H9 (cell line): Measurements from ENCODE around the gene VPS13C. TPM values are rescaled to one million over a fixed set of nuclear protein-coding genes. Genes with fewer than 3 reads are reported as not detected.

Experiments used
- DNase-seq: peaks from one replicate; pipeline ENCODE4 v3.0.0-alpha.2; 2017
- H2AFZ ChIP-seq: one replicate; pipeline ENCODE4 v1.6.1; 2013; ENCODE audit warnings: mild to moderate bottlenecking, low read length, control low read depth, moderate library complexity
- H2AK5ac ChIP-seq: 2 replicates; pipeline ENCODE4 v1.6.1; 2013; ENCODE audit warnings: low read length, control low read depth, mixed read lengths; ENCODE audit not compliant: insufficient read length
- H2BK120ac ChIP-seq: one replicate; pipeline ENCODE4 v1.6.1; 2013; ENCODE audit warnings: low read depth, mild to moderate bottlenecking, low read length, control low read depth, inconsistent platforms; ENCODE audit not compliant: poor library complexity, severe bottlenecking
- H2BK12ac ChIP-seq: 2 replicates; pipeline ENCODE4 v1.6.1; 2013; ENCODE audit warnings: low read length, control low read depth, mixed read lengths, low read depth; ENCODE audit not compliant: insufficient read length
- H2BK15ac ChIP-seq: 2 replicates; pipeline ENCODE4 v1.6.1; 2013; ENCODE audit warnings: low read depth, low read length, control low read depth
- H2BK20ac ChIP-seq: one replicate; pipeline ENCODE4 v1.6.1; 2013; ENCODE audit warnings: low read depth, mild to moderate bottlenecking, low read length, control low read depth, inconsistent platforms; ENCODE audit not compliant: poor library complexity, severe bottlenecking
- H2BK5ac ChIP-seq: 2 replicates; pipeline ENCODE4 v1.6.1; 2013; ENCODE audit warnings: low read length, control low read depth, mixed read lengths; ENCODE audit not compliant: insufficient read length
- H3K14ac ChIP-seq: 2 replicates; pipeline ENCODE4 v1.6.1; 2013; ENCODE audit warnings: low read length, control low read depth; ENCODE audit not compliant: insufficient read depth
- H3K18ac ChIP-seq: 2 replicates; pipeline ENCODE4 v1.6.1; 2013; ENCODE audit warnings: low read depth, mild to moderate bottlenecking, mixed read lengths, low read length, control low read depth; ENCODE audit not compliant: insufficient read length
- H3K23ac ChIP-seq: 2 replicates; pipeline ENCODE4 v1.6.1; 2013; ENCODE audit warnings: low read length, control low read depth, mixed read lengths, low read depth; ENCODE audit not compliant: insufficient read length
- H3K23me2 ChIP-seq: 2 replicates; pipeline ENCODE4 v1.6.1; 2013; ENCODE audit warnings: low read depth, mild to moderate bottlenecking, mixed read lengths, low read length, control low read depth; ENCODE audit not compliant: insufficient read length, poor library complexity, severe bottlenecking
- H3K27ac ChIP-seq: 2 replicates; pipeline ENCODE4 v1.5.1; 2013; ENCODE audit warnings: low read length, control low read depth, mixed read lengths, low read depth; ENCODE audit not compliant: insufficient read length
- H3K27me3 ChIP-seq: 2 replicates; pipeline ENCODE4 v1.6.1; 2013; ENCODE audit warnings: low read length, control low read depth, inconsistent platforms; ENCODE audit not compliant: insufficient read depth
- H3K4ac ChIP-seq: 2 replicates; pipeline ENCODE4 v1.6.1; 2013; ENCODE audit warnings: low read depth, mild to moderate bottlenecking, control low read depth, inconsistent platforms, low read length, moderate library complexity
- H3K4me1 ChIP-seq: 2 replicates; pipeline ENCODE4 v1.6.1; 2013; ENCODE audit warnings: low read length, control low read depth, inconsistent platforms; ENCODE audit not compliant: insufficient read depth
- H3K4me2 ChIP-seq: 2 replicates; pipeline ENCODE4 v1.6.1; 2013; ENCODE audit warnings: low read length, control low read depth, mixed read lengths; ENCODE audit not compliant: insufficient read length, insufficient read depth
- H3K56ac ChIP-seq: 2 replicates; pipeline ENCODE4 v1.6.1; 2013; ENCODE audit warnings: low read depth, mild to moderate bottlenecking, mixed read lengths, low read length, control low read depth; ENCODE audit not compliant: insufficient read length
- H3K79me1 ChIP-seq: 2 replicates; pipeline ENCODE4 v1.6.1; 2013; ENCODE audit warnings: low read depth, mild to moderate bottlenecking, moderate library complexity, low read length, control low read depth, inconsistent platforms; ENCODE audit not compliant: insufficient read depth, poor library complexity, severe bottlenecking
- H3K79me2 ChIP-seq: 2 replicates; pipeline ENCODE4 v1.6.1; 2013; ENCODE audit warnings: low read length, control low read depth, inconsistent platforms; ENCODE audit not compliant: insufficient read depth
- H3K9ac ChIP-seq: 2 replicates; pipeline ENCODE4 v1.6.1; 2013; ENCODE audit warnings: low read length, control low read depth, mixed read lengths; ENCODE audit not compliant: insufficient read length; ENCODE audit errors: extremely low read depth
- H3K9me3 ChIP-seq: one replicate; pipeline ENCODE4 v1.6.1; 2013; ENCODE audit warnings: low read depth, low read length, inconsistent platforms; ENCODE audit not compliant: control insufficient read depth
- H3T11ph ChIP-seq: one replicate; pipeline ENCODE4 v1.6.1; 2013; ENCODE audit warnings: mild to moderate bottlenecking, low read length, control low read depth, inconsistent platforms
- H4K20me1 ChIP-seq: one replicate; pipeline ENCODE4 v1.6.1; 2013; ENCODE audit not compliant: control insufficient read depth, insufficient read length, insufficient read depth
- H4K5ac ChIP-seq: 2 replicates; pipeline ENCODE4 v1.6.1; 2013; ENCODE audit warnings: low read depth, mild to moderate bottlenecking, mixed read lengths, low read length, control low read depth; ENCODE audit not compliant: insufficient read length
- H4K8ac ChIP-seq: replicated peaks from 2 replicates; pipeline ENCODE4 v1.6.1; 2013; ENCODE audit warnings: low read length, control low read depth, mixed read lengths, low read depth; ENCODE audit not compliant: insufficient read length
- H4K91ac ChIP-seq: 2 replicates; pipeline ENCODE4 v1.6.1; 2013; ENCODE audit warnings: low read depth, mild to moderate bottlenecking, moderate library complexity, mixed read lengths, low read length, control low read depth; ENCODE audit not compliant: insufficient read length
- H3K27ac Mint-ChIP-seq, 3 experiments: 2 replicates in 2 of 3; 3 replicates in 1 of 3; pipeline ENCODE4 v1.8.0; 2020 to 2021; ENCODE audit warnings: mixed read lengths in 3 of 3, mild to moderate bottlenecking in 1 of 3, moderate library complexity in 1 of 3
- H3K27me3 Mint-ChIP-seq: 2 replicates; pipeline ENCODE4 v1.8.0; 2021; ENCODE audit warnings: low read depth, mild to moderate bottlenecking, moderate library complexity, mixed read lengths
- H3K36me3 Mint-ChIP-seq, 3 experiments: 2 replicates in 2 of 3; 3 replicates in 1 of 3; pipeline ENCODE4 v1.8.0; 2020 to 2021; ENCODE audit warnings: low read depth in 3 of 3, mixed read lengths in 3 of 3; ENCODE audit not compliant: insufficient read depth in 1 of 3
- H3K4me1 Mint-ChIP-seq, 2 experiments: 2 replicates each; pipeline ENCODE4 v1.8.0; 2020; ENCODE audit warnings: mixed read lengths in 2 of 2
- H3K4me3 Mint-ChIP-seq, 2 experiments: 2 replicates in 1 of 2; 3 replicates in 1 of 2; pipeline ENCODE4 v1.8.0; 2020 to 2021; ENCODE audit warnings: mild to moderate bottlenecking in 2 of 2, mixed read lengths in 2 of 2, moderate library complexity in 1 of 2
- H3K9me3 Mint-ChIP-seq, 2 experiments: 2 replicates in 1 of 2; 3 replicates in 1 of 2; pipeline ENCODE4 v1.8.0; 2020; ENCODE audit warnings: mild to moderate bottlenecking in 2 of 2, mixed read lengths in 2 of 2, moderate library complexity in 1 of 2
- WGBS: extraction: QIAGEN DNeasy Blood & Tissue Kit; methylation state at CpG from one replicate; pipeline ENCODE4 v1.1.7; 2013; ENCODE audit warnings: missing lambda C conversion rate, low lambda C conversion rate, mixed read lengths; ENCODE audit not compliant: insufficient read length; ENCODE audit errors: extremely low coverage; 5-methylcytosine and 5-hydroxymethylcytosine counted together
- total RNA-seq: library from RNA; stranded (reverse); gene quantifications from 2 replicates; pipeline ENCODE4 v1.2.1, GENCODE V29; 2021
- TF ChIP-seq, protein P1 (sequence below): fragments of 200-600 bp; sonication (generic); conservative IDR thresholded peaks from 3 replicates; pipeline ENCODE4 v1.8.0; 2021; ENCODE audit warnings: antibody characterized with exemption, mild to moderate bottlenecking

The VPS13C gene
- total RNA-seq, 1 experiment from 2014 or later: 14.2 TPM

DNA sequence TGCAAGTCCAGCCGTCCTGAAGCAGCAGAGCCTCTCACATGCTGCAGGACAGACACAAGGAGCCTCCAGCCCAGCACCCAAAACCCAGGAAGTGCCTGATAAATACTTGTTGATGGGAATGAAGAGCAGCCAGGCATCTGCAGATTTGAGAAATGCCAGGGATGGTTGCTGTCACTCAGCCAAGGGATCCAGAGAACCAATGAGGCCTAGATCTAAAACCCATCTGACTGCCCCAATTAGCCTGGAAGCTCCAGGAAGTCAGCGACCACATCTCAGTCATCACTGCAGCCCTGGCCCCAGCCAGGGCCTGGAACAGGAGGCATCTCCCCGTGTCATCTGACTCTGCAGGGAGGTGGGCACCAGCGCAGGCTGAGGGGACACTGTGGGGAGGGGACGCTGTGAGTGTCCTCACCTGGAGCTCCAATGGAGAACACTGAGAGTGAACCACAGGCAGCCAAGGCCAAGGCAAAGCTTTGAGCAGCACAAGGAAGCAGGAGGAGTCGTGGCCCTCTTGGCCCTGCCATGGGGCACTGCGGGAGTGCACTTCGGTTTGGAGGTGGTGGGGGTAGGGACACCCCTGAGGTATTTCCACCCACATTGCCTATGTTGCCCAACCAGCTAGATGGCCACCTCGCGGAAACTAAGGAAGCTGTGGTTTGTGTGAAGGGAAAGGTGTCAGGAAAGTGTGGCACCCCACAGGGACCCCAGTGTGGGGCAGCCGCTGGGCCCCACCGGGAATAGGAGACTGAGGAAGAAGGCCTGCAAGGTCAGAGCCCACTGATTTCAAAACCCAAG is 229.5 kb downstream of the VPS13C start:
- Histone ChIP-seq H3K23me2 (no peaks in the 10 kb centered on the region), H2BK12ac (no peak overlapping the region), H3K4me2 (no peak overlapping the region), H3T11ph (no peak overlapping the region), H3K79me1 (no peaks in the 10 kb centered on the region), H3K18ac (no peak overlapping the region), H3K79me2 (no peaks in the 10 kb centered on the region), H3K14ac (no peak overlapping the region), H2BK15ac (no peak overlapping the region), H2AFZ (no peak overlapping the region), H2BK20ac (no peak overlapping the region), H4K8ac (no peak overlapping the region), H3K27ac (no peak overlapping the region), H3K9me3 (no peaks in the 10 kb centered on the region), H3K27me3 (no peaks in the 10 kb centered on the region), H3K23ac (no peak overlapping the region), H2BK5ac (no peak overlapping the region), H3K56ac (no peak overlapping the region), H3K4me1 (no peaks in the 10 kb centered on the region), H3K9ac (no peak overlapping the region), H4K5ac (no peak overlapping the region), H4K20me1 (no peaks in the 10 kb centered on the region), H2BK120ac (no peak overlapping the region), H2AK5ac (no peak overlapping the region), H4K91ac (no peak overlapping the region), H3K4ac (no peak overlapping the region)
- Mint-ChIP-seq H3K36me3 (no peaks in the 10 kb centered on the region), H3K27ac (peak overlapping the region in 1 of 3 experiments; percentile 92; a peak in 1 of 7 replicates), H3K27me3 (peaks cover 8% of the 10 kb centered on the region), H3K9me3 (no peaks in the 10 kb centered on the region), H3K4me3 (no peak overlapping the region), H3K4me1 (peaks cover 15 to 16% of the 10 kb centered on the region in 2 experiments)
- DNase-seq: no peak
- TF ChIP-seq, protein P1, sequence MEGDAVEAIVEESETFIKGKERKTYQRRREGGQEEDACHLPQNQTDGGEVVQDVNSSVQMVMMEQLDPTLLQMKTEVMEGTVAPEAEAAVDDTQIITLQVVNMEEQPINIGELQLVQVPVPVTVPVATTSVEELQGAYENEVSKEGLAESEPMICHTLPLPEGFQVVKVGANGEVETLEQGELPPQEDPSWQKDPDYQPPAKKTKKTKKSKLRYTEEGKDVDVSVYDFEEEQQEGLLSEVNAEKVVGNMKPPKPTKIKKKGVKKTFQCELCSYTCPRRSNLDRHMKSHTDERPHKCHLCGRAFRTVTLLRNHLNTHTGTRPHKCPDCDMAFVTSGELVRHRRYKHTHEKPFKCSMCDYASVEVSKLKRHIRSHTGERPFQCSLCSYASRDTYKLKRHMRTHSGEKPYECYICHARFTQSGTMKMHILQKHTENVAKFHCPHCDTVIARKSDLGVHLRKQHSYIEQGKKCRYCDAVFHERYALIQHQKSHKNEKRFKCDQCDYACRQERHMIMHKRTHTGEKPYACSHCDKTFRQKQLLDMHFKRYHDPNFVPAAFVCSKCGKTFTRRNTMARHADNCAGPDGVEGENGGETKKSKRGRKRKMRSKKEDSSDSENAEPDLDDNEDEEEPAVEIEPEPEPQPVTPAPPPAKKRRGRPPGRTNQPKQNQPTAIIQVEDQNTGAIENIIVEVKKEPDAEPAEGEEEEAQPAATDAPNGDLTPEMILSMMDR: no peak
- WGBS: no CpG with 5 or more reads among the region's 12 CpGs
